CD14-positive monocyte (primary cell): Measurements from ENCODE around the gene MRPL36. TPM values are rescaled to one million over a fixed set of nuclear protein-coding genes. Genes with fewer than 3 reads are reported as not detected.

Experiments used
- DNase-seq, 3 donors: peaks; one replicate each; pipeline ENCODE4 v3.0.0-alpha.2; 2011 to 2022
- H2AFZ ChIP-seq: 2 replicates; pipeline ENCODE4 v1.6.0; 2012; ENCODE audit warnings: mild to moderate bottlenecking, low read depth, low read length, inconsistent platforms; ENCODE audit not compliant: insufficient read depth, poor library complexity, severe bottlenecking
- H3K27ac ChIP-seq, 2 donors: 1 replicate in 1 of 2; 2 replicates in 1 of 2; pipeline ENCODE4 v1.5.1; 2012 to 2013; ENCODE audit warnings: low read length in 2 of 2, control low read depth in 1 of 2, inconsistent platforms in 1 of 2, low read depth in 1 of 2, mild to moderate bottlenecking in 1 of 2
- H3K27me3 ChIP-seq, 2 donors: one replicate each; pipeline versions ENCODE4 v1.6.0 to v1.6.1; 2011 to 2013; ENCODE audit warnings: low read length in 2 of 2; ENCODE audit not compliant: control insufficient read depth in 2 of 2, insufficient read depth in 2 of 2
- H3K36me3 ChIP-seq, 2 donors: replicated peaks in 1 of 2; 1 replicate in 1 of 2; 2 replicates in 1 of 2; pipeline versions ENCODE4 v1.5.1 to v1.6.1; 2012 to 2013; ENCODE audit warnings: low read length in 2 of 2, control low read depth in 1 of 2, inconsistent platforms in 1 of 2, mild to moderate bottlenecking in 1 of 2; ENCODE audit not compliant: insufficient read depth in 2 of 2, control insufficient read depth in 1 of 2
- H3K4me1 ChIP-seq, 2 donors: 1 replicate in 1 of 2; 2 replicates in 1 of 2; pipeline versions ENCODE4 v1.5.1 to v1.6.1; 2012 to 2013; ENCODE audit warnings: low read length in 2 of 2, control low read depth in 1 of 2, inconsistent platforms in 1 of 2, mild to moderate bottlenecking in 1 of 2, moderate library complexity in 1 of 2; ENCODE audit not compliant: insufficient read depth in 2 of 2, control insufficient read depth in 1 of 2
- H3K4me2 ChIP-seq: replicated peaks from 2 replicates; pipeline ENCODE3; 2012; ENCODE audit warnings: low read length, moderate library complexity, mild to moderate bottlenecking; ENCODE audit not compliant: poor library complexity, severe bottlenecking; ENCODE audit errors: extremely low read depth
- H3K4me3 ChIP-seq, 3 experiments: fragments of 200-600 bp in 1 of 3; sonication (generic) in 1 of 3; replicated peaks in 1 of 3; 1 replicate in 2 of 3; 2 replicates in 1 of 3; pipeline ENCODE4 v1.5.1; 2011 to 2013; ENCODE audit warnings: low read length in 3 of 3, mild to moderate bottlenecking in 3 of 3, control low read depth in 2 of 3, low read depth in 2 of 3, inconsistent platforms in 1 of 3, moderate library complexity in 1 of 3
- H3K79me2 ChIP-seq: 2 replicates; pipeline ENCODE4 v1.6.0; 2012; ENCODE audit warnings: mild to moderate bottlenecking, control low read depth, inconsistent platforms, low read length, moderate library complexity; ENCODE audit not compliant: insufficient read depth
- H3K9ac ChIP-seq: 2 replicates; pipeline ENCODE4 v1.6.0; 2017; ENCODE audit warnings: low read length, mild to moderate bottlenecking; ENCODE audit not compliant: insufficient read depth, poor library complexity, severe bottlenecking
- H3K9me3 ChIP-seq, 2 donors: replicated peaks in 1 of 2; 1 replicate in 1 of 2; 2 replicates in 1 of 2; pipeline versions ENCODE4 v1.5.1 to v1.6.1; 2012 to 2013; ENCODE audit warnings: low read length in 2 of 2, control low read depth in 1 of 2; ENCODE audit not compliant: control insufficient read depth in 1 of 2, insufficient read depth in 1 of 2
- H4K20me1 ChIP-seq: 2 replicates; pipeline ENCODE4 v1.6.0; 2012; ENCODE audit warnings: mild to moderate bottlenecking, low read length, control low read depth, moderate library complexity; ENCODE audit not compliant: insufficient read depth
- H3K27ac Mint-ChIP-seq, 7 donors: one replicate each; pipeline ENCODE4 v1.8.0; 2020; ENCODE audit warnings: mild to moderate bottlenecking in 7 of 7, mixed read lengths in 7 of 7, moderate library complexity in 6 of 7, inconsistent platforms in 2 of 7
- H3K27me3 Mint-ChIP-seq, 3 donors: one replicate each; pipeline ENCODE4 v1.8.0; 2021 to 2022; ENCODE audit warnings: low read depth in 3 of 3, mild to moderate bottlenecking in 3 of 3, mixed read lengths in 3 of 3, moderate library complexity in 3 of 3, inconsistent platforms in 1 of 3
- H3K36me3 Mint-ChIP-seq, 2 donors: one replicate each; pipeline ENCODE4 v1.8.0; 2020; ENCODE audit warnings: mixed read lengths in 2 of 2, inconsistent platforms in 1 of 2, mild to moderate bottlenecking in 1 of 2
- H3K4me1 Mint-ChIP-seq: one replicate; pipeline ENCODE4 v1.8.0; 2020; ENCODE audit warnings: mild to moderate bottlenecking, mixed read lengths
- H3K4me3 Mint-ChIP-seq, 2 donors: one replicate each; pipeline ENCODE4 v1.8.0; 2020; ENCODE audit warnings: mild to moderate bottlenecking in 2 of 2, mixed read lengths in 2 of 2, moderate library complexity in 1 of 2
- H3K9me3 Mint-ChIP-seq, 7 donors: one replicate each; pipeline ENCODE4 v1.8.0; 2020 to 2022; ENCODE audit warnings: mixed read lengths in 7 of 7, mild to moderate bottlenecking in 6 of 7, moderate library complexity in 6 of 7, inconsistent platforms in 2 of 7
- CTCF ChIP-seq: fragments of 200-600 bp; IDR thresholded peaks from one replicate; pipeline ENCODE4 v1.8.0; 2022; ENCODE audit warnings: antibody characterized with exemption, mild to moderate bottlenecking
- WGBS: methylation state at CpG from one replicate; pipeline ENCODE4 v1.1.5; 2013; ENCODE audit warnings: missing lambda C conversion rate; ENCODE audit not compliant: insufficient coverage; 5-methylcytosine and 5-hydroxymethylcytosine counted together
- intact Hi-C, 2 donors: fragments of 100-400 bp; cut with micrococcal nuclease; formaldehyde crosslinking; loops; one replicate each; pipeline versions ENCODE4 v1.15.0 to v1.15.1; 2023
- polyA plus RNA-seq, 3 donors: library from polyadenylated mRNA; depleted of rRNA in 1 of 3; unstranded in 2 of 3; stranded (reverse) in 1 of 3; fragments of 300-500 nt in 2 of 3; fragments of >200 nt in 1 of 3; fragmentation: Illumina TruSeq in 2 of 3; gene quantifications; 1 replicate in 2 of 3; 2 replicates in 1 of 3; pipeline ENCODE4 v1.2.3, GENCODE V29; 2012 to 2021

Gene MRPL36
- polyA plus RNA-seq, 3 donors: 17.9 to 81.7 (median 65.9) TPM

GRCh38 chr5:1751864-1752822 lies 47.5 kb downstream of the MRPL36 start:
- intact Hi-C loops: no loop called here
- H2AFZ ChIP-seq: no peak overlapping the region
- Mint-ChIP-seq H3K27ac (no peak overlapping the region), H3K4me3 (no peak overlapping the region), H3K9me3 (peaks cover 0 to 2% (median 0%) of the 10 kb centered on the region in 7 donors), H3K4me1 (no peaks in the 10 kb centered on the region), H3K27me3 (peaks cover 0 to 17% (median 8%) of the 10 kb centered on the region in 3 donors), H3K36me3 (no peaks in the 10 kb centered on the region)
- 82% methylated on average over 11 of the region's 29 CpGs for WGBS
- no peak for TF ChIP-seq CTCF
- no peaks in the 10 kb centered on the region for H3K9me3 ChIP-seq
- no peak overlapping the region for H3K4me2 ChIP-seq
- DNase-seq: peak in 1 of 3 donors; percentile 0
- no peaks in the 10 kb centered on the region for H3K4me1 ChIP-seq
- H3K79me2 ChIP-seq: no peaks in the 10 kb centered on the region
- no peak overlapping the region for H3K27ac ChIP-seq
- no peaks in the 10 kb centered on the region for H3K36me3 ChIP-seq
- no peak overlapping the region for H3K9ac ChIP-seq
- no peak overlapping the region for H3K4me3 ChIP-seq
- H3K27me3 ChIP-seq: no peaks in the 10 kb centered on the region
- H4K20me1 ChIP-seq: no peaks in the 10 kb centered on the region

- WGBS: 63% methylated on average over 25 of the region's 27 CpGs
- Mint-ChIP-seq H3K4me3 (no peak overlapping the region), H3K36me3 (no peaks in the 10 kb centered on the region), H3K27ac (no peak overlapping the region), H3K27me3 (peaks cover 0 to 16% (median 6%) of the 10 kb centered on the region in 3 donors), H3K9me3 (no peaks in the 10 kb centered on the region), H3K4me1 (no peaks in the 10 kb centered on the region)
- Histone ChIP-seq H3K36me3 (no peaks in the 10 kb centered on the region), H3K4me3 (no peak overlapping the region), H3K9me3 (no peaks in the 10 kb centered on the region), H2AFZ (no peak overlapping the region), H3K4me2 (no peak overlapping the region), H3K4me1 (no peaks in the 10 kb centered on the region), H3K27ac (no peak overlapping the region), H4K20me1 (no peaks in the 10 kb centered on the region), H3K9ac (no peak overlapping the region), H3K27me3 (no peaks in the 10 kb centered on the region), H3K79me2 (no peaks in the 10 kb centered on the region)
- intact Hi-C loops: no loop called here
- DNase-seq: no peak
- TF ChIP-seq CTCF: no peak
Measured at GRCh38 chr5:1751026-1751863, 48.4 kb downstream of the MRPL36 start.
